VCaP (cell line): ENCODE measurements around the gene LAMA3.

Experiments
- H3K27ac ChIP-seq: fragments of 450-650 bp; 2 replicates; pipeline ENCODE4 v1.5.1; 2017
- CTCF ChIP-seq: fragments of 450-650 bp; conservative IDR thresholded peaks from 2 replicates; pipeline ENCODE4 v1.5.1; 2017; ENCODE audit warnings: mild to moderate bottlenecking, moderate library complexity

The LAMA3 gene

DNA sequence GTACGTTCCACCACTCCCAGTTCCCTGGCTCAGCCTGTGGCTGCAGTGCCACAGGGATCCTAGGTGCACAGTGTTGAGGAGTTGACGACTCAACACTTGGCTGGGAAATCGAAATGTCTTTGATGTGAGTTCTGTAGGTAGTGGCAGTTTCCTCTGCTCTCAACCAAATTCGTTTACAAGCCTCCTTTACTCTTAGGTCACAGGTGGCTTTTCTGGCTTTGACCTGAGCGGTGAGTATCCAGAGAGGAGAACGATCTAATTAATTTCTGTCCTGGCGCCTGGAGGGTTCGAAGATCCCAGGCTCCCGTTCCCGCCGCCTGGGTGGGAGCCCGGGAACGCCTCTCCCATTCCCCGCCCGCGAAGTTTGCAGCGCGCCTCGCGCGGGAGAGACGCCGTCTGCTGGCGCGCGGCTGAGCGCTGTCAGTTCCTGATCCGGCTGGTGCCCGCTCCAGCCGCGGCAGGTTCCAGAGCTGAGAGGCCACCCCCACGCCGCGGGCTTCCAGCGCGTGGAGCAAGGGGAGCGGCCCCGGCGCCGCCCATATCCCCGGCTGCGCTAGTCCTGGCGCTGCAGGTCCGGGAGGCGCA lies at the start of gene LAMA3:
LAMA3 (plus strand) TSS at position 423 of the 585 bp plus-strand sequence. CDS start 231 bp downstream, outside the sequence.
- peak; percentile 47 for TF ChIP-seq CTCF
- H3K27ac ChIP-seq, result peak within 1 kb of the TSS; percentile 95

- no peak for TF ChIP-seq CTCF
These were observed 49.2 kb upstream of the LAMA3 start for GRCh38 chr18:23640052-23640451.

GRCh38 chr18:23641143-23641720 lies 48.0 kb upstream of the LAMA3 start:
- H3K27ac ChIP-seq, result no peak overlapping the region

More at GRCh38 chr18:23640052-23640451, 49.2 kb upstream of the LAMA3 start:
- H3K27ac ChIP-seq, result no peak overlapping the region

GRCh38 chr18:23641937-23642666 lies 47.2 kb upstream of the LAMA3 start:
- no peak for TF ChIP-seq CTCF
- no peak overlapping the region for H3K27ac ChIP-seq

More at GRCh38 chr18:23641143-23641720, 48.0 kb upstream of the LAMA3 start:
- no peak for TF ChIP-seq CTCF

DNA sequence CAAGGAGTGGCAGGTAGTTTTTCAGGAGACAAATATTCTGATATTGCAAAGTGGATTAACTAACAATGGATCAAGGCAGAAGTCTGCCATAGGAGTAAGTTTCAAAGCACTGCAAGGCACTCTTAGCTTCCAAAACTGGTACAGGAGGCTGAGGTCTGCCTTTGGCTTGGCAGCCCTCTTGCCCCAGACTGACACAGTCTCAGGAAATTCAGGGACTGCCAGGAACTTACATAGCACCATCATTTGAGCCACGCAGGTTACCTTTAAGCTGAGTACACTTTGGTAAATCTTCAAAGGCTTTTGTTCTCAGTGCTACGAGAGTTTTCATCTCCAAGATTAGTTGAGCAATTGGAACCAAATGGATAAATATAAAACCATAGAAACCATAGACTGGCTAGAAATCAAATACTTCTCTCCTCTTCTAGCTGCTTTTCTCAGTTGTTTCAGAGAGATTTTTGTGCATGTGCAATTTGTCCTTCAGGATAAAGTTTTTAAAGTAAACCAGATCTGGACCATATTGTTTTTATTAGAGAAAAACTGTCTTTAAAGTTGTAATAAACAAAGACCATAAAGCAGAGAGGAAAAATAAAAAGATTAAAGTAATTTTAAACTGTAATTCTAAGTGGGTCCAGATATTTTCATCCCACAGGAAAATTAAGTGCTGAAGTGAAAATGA lies 45.3 kb upstream of the LAMA3 start:
- no peak overlapping the region for H3K27ac ChIP-seq
- no peak for TF ChIP-seq CTCF

GRCh38 chr18:23645568-23646175 lies 43.6 kb upstream of the LAMA3 start:
- no peak overlapping the region for H3K27ac ChIP-seq
- no peak for TF ChIP-seq CTCF

DNA sequence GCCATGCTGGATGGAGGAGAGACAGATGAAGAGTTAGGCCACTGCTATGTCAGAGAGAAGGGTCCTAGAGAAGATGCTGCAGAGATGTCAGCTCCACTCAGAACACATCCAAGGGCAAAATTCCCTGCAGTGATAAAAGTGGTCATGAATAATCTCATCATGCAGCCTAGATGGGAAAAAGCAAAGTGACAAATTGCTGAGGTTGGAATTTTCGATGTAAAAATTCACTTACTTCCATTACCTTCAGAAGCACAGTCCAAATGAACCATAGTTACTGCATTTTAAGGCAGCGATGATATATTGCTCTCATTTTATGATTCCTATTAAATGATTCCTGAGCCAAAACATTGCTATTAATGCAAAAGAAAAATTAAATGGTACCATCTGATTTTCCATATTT lies 43.0 kb upstream of the LAMA3 start:
- no peak overlapping the region for H3K27ac ChIP-seq
- TF ChIP-seq CTCF, result no peak
